ENCODE results near the gene CCNA2. TPM values are rescaled to one million over a fixed set of nuclear protein-coding genes. Genes with fewer than 3 reads are reported as not detected.

CCNA2 gene
- total and polyA plus RNA-seq, 2 donors, result 0.94 to 34.3 TPM

DNA sequence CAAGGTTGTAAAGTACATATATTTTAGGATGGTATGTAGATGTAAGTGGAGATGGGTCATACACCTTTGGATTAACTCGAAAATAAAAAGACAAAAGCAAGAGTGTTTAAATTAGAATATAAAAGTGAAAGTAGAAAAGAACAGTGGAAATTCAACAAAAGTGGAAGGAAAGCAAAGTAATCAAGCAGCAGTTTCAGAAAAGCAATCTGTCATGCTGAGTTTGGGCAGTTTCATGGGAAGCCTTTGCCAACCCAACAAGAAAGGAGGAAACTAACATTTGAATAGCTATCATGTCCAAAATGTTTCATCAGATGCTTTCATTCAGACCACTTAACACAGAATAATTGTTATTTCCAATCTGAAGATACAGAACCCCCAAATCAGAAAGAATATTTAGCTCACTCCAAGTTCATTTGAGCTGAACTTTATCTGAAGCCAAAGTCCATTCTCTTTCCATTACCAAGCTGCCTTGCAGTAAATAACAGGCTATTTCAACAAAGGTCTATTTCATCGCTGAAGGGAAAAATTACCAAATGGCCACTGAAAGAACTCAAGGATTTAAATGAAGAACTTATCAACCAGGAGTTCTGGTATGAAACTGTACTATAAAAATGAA, 24.4 kb downstream of the CCNA2 start:
- Histone ChIP-seq H3K27ac (ENCODE audit: low read depth) (no peak overlapping the region), H3K36me3 (ENCODE audit: insufficient read depth) (no peaks in the 10 kb centered on the region), H3K4me3 (ENCODE audit: low read depth, low read length) (no peak overlapping the region), H3K4me1 (ENCODE audit: insufficient read depth) (no peaks in the 10 kb centered on the region)
- DNase-seq (ENCODE audit: extremely low spot score), result no peak
- WGBS, result 85% methylated on average over 2 of the region's 2 CpGs

DNA sequence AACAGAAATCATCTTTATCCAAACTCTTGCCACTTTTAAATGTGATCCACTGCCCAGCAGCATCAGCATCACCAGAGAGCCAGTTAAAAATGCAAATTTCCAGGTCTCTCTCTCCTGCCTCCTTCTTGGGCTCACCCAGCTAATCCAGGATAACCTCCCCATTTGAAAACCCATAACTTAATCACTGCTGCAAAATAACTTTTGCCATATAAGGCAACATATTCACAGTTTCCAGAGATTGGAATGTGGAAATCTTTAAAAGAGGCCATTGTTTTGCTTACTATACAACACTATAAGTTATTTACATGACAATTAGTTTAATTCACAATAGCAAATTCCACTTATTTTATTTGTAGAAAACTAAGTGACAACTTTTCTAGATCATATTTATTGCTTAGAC, 27.4 kb downstream of the CCNA2 start:
- Histone ChIP-seq H3K36me3 (ENCODE audit: insufficient read depth) (no peaks in the 10 kb centered on the region), H3K27ac (ENCODE audit: low read depth) (no peak overlapping the region), H3K4me1 (ENCODE audit: insufficient read depth) (no peaks in the 10 kb centered on the region), H3K4me3 (ENCODE audit: low read depth, low read length) (no peak overlapping the region)
- no peak for DNase-seq (ENCODE audit: extremely low spot score)

DNA sequence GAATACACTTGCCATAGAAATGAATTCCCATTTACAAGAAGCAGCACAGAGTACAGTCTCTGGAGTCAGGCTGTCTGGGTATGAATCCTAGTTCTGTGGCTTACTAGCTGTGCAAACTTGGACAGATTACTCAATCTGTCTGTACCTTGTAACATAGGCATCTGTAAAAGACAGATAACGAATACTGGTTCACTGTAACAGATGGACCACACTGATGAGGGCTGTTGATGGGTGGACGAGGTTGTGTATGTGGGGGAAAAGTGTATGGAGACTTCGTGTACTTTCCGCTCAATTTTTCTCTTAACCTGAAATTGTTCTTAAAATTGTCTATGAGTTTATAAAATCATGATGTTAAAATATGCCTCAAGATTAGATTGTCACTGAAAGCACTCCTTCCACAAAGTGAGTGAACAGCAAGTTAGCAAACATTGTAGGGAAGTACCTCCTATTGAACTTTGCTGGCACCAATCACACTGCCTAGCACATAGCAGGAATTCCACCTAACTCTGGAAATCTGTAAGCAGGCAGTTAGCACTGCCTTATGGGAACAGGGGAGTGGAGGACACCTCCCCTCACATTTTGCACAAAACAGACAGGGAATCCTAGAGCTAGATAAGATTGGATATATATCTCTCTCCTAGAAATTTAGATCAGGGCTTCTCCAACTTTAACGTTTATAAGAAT, 29.0 kb downstream of the CCNA2 start:
- no peak overlapping the region for H3K27ac ChIP-seq (ENCODE audit: low read depth)
- H3K4me3 ChIP-seq (ENCODE audit: low read depth, low read length), result no peak overlapping the region
- DNase-seq (ENCODE audit: extremely low spot score), result no peak
- H3K4me1 ChIP-seq (ENCODE audit: insufficient read depth), result no peaks in the 10 kb centered on the region
- H3K36me3 ChIP-seq (ENCODE audit: insufficient read depth), result no peaks in the 10 kb centered on the region
- 59% methylated on average over 5 of the region's 5 CpGs for WGBS

DNA sequence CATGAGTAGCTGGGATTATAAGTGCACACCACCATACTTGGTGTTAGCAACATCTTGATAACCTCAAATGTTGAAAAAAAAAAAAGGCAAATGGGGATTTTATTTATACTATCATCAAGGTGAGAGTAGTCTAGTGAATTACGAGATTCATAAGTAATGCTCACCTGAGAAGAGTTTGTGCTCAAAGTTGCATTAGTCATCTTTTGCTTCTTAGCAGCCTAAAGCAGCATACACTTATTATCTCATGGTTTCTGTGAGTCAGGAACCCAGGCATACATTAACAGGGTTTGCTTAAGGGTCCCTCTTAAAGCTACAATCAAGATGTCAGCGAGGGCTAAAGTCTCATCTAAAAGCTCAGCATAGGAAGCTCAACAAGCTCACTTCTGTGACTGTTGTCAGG, 30.7 kb downstream of the CCNA2 start:
- Histone ChIP-seq H3K27ac (ENCODE audit: low read depth) (no peak overlapping the region), H3K36me3 (ENCODE audit: insufficient read depth) (no peaks in the 10 kb centered on the region), H3K4me3 (ENCODE audit: low read depth, low read length) (no peak overlapping the region), H3K4me1 (ENCODE audit: insufficient read depth) (no peaks in the 10 kb centered on the region)
- DNase-seq (ENCODE audit: extremely low spot score), result no peak
- 85% methylated on average over 2 of the region's 2 CpGs for WGBS

DNA sequence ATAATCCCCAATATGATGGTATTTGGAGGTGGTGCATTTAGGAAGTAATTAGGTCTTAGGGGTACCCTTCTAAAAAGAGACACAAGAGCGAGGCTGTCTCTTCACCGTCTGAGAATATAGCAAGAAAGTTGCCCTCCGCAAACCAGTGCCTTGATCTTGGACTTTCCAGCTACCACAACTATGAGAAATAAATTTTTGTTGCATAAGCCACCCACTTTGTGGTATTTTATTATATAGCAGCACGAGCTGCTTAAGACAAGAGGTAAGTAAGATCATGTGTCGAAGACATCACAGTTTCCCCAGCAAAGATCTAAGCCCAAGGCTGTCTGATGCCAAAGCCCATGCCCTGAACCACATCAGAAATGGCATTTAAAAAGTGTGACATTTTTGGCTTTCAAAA, 32.2 kb downstream of the CCNA2 start:
- Histone ChIP-seq H3K4me1 (ENCODE audit: insufficient read depth) (no peaks in the 10 kb centered on the region), H3K4me3 (ENCODE audit: low read depth, low read length) (no peak overlapping the region), H3K27ac (ENCODE audit: low read depth) (no peak overlapping the region), H3K36me3 (ENCODE audit: insufficient read depth) (no peaks in the 10 kb centered on the region)
- DNase-seq (ENCODE audit: extremely low spot score), result no peak
- WGBS, result 83% methylated on average over 5 of the region's 5 CpGs

DNA sequence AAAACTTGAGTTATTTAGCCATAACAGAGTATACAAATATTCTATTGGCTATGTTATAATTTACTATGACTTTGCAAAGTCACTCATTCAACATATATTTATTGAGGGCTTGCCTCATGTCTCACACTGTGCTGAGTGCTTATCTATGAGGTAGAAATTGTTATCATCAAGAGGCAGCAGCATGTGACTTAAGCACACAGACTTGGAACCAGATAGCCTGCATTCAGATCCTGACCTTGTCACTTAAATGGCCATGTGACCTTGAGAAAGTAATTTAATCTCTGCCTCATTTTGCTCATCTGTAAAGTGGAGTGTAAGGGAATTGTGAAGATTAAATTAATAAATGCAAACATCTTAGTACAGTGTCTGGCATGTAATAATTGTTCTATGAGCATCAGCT, 32.7 kb downstream of the CCNA2 start:
- H3K4me1 ChIP-seq (ENCODE audit: insufficient read depth), result no peaks in the 10 kb centered on the region
- H3K27ac ChIP-seq (ENCODE audit: low read depth), result no peak overlapping the region
- no peak overlapping the region for H3K4me3 ChIP-seq (ENCODE audit: low read depth, low read length)
- H3K36me3 ChIP-seq (ENCODE audit: insufficient read depth), result no peaks in the 10 kb centered on the region
- DNase-seq (ENCODE audit: extremely low spot score), result no peak

DNA sequence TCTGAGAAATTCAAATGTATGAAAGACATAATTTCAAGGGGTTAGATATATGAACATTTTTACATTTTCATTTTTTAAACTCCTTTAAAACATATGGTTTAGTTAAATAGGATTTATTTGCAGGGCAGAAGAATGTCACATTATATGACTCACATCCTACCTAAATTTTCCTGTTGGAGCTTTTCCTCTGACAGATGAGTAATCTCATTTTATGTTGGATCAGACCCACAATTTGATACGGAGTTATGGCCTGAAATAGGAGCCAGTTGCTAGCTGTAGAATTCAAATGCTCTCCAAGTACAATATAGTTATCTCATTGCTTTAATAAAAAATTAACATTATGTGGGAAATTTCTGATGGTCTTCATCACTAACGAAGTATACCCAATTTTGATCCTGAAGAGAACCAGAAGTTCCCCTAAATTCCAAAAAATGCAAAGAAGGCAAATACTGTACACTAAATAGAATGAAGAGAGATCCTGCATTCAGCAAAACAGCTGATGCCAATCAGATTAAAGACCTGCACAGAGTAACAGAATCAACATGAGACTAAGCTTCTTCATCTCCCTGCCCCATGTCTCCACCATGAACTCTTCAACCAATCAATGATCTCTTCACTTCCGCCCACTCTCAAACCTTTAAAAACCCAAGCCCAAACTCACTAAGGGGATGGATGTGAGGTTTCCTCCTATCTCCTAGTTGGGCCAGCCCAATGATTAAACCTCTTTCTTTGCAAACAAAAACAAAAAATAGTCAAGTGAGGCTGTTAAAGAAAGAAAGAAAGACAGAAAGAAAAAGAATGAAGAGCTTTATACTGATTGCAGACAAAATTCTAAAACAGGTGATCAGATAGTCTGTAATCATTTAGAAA, 33.5 kb downstream of the CCNA2 start:
- no peak overlapping the region for H3K27ac ChIP-seq (ENCODE audit: low read depth)
- WGBS, result 56% methylated on average over 3 of the region's 3 CpGs

DNA sequence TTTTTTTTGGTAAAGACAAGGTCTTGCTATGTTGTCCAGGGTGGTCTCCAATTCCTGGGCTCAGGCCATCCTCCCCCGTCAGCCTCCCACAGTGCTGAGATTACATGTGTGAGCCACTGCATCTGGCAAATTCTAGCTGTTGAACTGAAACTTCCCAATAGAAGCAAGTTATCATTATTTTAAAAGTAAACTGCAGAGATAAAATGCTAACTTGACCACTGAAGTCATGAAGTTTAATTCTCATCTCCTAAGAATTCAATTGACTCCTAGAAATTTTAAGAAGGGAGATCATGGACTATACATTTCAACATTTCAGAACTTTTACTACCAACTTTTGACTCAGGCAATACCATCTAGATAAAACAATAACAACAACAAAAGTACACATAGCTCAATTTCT, 34.2 kb downstream of the CCNA2 start:
- WGBS, result 44% methylated on average over 1 of the region's 1 CpG
- Histone ChIP-seq H3K4me3 (ENCODE audit: low read depth, low read length) (no peak overlapping the region), H3K36me3 (ENCODE audit: insufficient read depth) (no peaks in the 10 kb centered on the region), H3K27ac (ENCODE audit: low read depth) (no peak overlapping the region), H3K4me1 (ENCODE audit: insufficient read depth) (no peaks in the 10 kb centered on the region)
- DNase-seq (ENCODE audit: extremely low spot score), result no peak

More for the DNA sequence above, 33.5 kb downstream of the CCNA2 start:
- no peak for DNase-seq (ENCODE audit: extremely low spot score)
- Histone ChIP-seq H3K4me1 (ENCODE audit: insufficient read depth) (no peaks in the 10 kb centered on the region), H3K36me3 (ENCODE audit: insufficient read depth) (no peaks in the 10 kb centered on the region), H3K4me3 (ENCODE audit: low read depth, low read length) (no peak overlapping the region)

DNA sequence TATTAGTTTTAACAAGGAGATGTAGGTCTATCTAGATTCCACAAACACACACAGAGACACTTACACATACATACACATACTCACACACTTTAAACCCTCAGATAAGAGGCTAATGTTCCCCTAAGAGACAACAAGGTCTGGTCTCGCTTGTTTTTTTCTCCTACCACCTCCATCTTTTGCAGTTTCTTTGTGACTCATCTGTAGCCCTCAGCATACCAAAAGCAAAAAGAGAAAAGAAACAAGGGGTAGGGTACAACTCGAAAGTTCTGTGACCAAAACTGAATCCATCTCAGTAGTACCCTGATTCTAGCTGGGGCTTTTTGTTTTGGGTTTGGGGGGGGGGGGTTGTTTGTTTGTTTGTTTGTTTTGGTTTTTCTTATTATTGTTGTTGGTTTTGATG, 34.8 kb downstream of the CCNA2 start:
- Histone ChIP-seq H3K27ac (ENCODE audit: low read depth) (no peak overlapping the region), H3K36me3 (ENCODE audit: insufficient read depth) (no peaks in the 10 kb centered on the region), H3K4me1 (ENCODE audit: insufficient read depth) (no peaks in the 10 kb centered on the region), H3K4me3 (ENCODE audit: low read depth, low read length) (no peak overlapping the region)
- WGBS, result 84% methylated on average over 2 of the region's 2 CpGs
- DNase-seq (ENCODE audit: extremely low spot score), result no peak

DNA sequence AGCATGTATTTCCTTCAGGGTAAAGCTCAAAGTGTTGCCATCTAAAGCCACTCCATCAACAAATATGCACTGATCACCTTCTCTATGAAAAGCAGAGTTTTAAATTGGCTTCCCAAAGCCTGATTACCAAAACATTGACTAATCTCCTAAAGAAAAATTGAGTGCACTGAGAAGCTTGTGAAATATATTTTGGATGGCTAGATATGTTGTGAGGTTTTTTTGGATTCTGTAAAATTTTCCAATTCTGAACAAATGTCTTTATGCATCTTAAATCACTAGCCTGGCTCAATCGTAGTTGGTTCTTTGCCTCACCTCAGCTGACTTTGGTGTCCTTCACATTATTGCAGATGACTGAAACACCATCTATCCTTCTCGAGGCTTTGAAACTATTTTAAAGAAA, 37.5 kb downstream of the CCNA2 start:
- DNase-seq (ENCODE audit: extremely low spot score), result no peak
- H3K4me3 ChIP-seq (ENCODE audit: low read depth, low read length), result no peak overlapping the region
- H3K4me1 ChIP-seq (ENCODE audit: insufficient read depth), result no peaks in the 10 kb centered on the region
- 80% methylated on average over 2 of the region's 2 CpGs for WGBS
- no peak overlapping the region for H3K27ac ChIP-seq (ENCODE audit: low read depth)
- no peaks in the 10 kb centered on the region for H3K36me3 ChIP-seq (ENCODE audit: insufficient read depth)

DNA sequence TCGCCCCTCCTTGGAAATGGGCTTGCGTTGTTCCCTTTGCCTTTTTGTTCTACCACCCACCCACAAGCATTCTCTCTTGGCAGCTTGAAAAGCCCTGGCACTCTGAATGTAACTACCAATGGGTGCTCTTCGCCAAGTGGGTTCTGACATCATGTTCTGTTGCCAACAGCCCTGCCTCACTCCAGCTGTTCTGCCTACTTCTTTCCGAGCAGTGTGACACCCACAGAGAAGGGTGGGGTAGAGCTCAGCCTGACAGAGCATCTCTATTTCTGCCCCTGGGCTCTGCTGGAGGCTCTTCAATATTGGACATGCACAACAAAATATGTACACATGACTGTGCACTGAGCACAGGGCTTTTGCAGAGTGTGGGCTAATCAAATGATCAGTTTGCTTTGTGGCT, 38.2 kb downstream of the CCNA2 start:
- H3K4me3 ChIP-seq (ENCODE audit: low read depth, low read length), result no peak overlapping the region
- WGBS, result 70% methylated on average over 4 of the region's 4 CpGs
- no peak overlapping the region for H3K27ac ChIP-seq (ENCODE audit: low read depth)
- no peaks in the 10 kb centered on the region for H3K36me3 ChIP-seq (ENCODE audit: insufficient read depth)
- no peak for DNase-seq (ENCODE audit: extremely low spot score)
- H3K4me1 ChIP-seq (ENCODE audit: insufficient read depth), result no peaks in the 10 kb centered on the region

DNA sequence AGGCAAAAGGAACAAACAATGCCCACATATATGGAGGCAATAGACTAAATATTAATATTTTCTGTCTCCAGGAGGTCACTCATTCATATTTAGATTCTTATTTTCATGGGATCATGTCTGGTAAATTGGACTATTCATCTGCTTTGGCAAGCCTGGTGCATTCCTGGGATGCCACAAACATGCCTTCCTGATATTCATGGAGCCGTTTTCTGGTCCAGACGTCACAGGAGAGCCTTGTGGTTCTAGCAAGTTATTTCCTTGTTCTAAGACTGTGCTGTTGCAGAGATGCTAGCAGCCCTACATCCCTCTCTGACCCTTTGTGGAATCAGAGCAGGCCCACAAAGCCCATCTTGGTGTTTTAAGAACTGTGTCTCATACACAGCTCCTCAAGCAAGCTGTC, 38.7 kb downstream of the CCNA2 start:
- Histone ChIP-seq H3K36me3 (ENCODE audit: insufficient read depth) (no peaks in the 10 kb centered on the region), H3K4me1 (ENCODE audit: insufficient read depth) (no peaks in the 10 kb centered on the region), H3K4me3 (ENCODE audit: low read depth, low read length) (no peak overlapping the region), H3K27ac (ENCODE audit: low read depth) (no peak overlapping the region)
- DNase-seq (ENCODE audit: extremely low spot score), result no peak
- 20% methylated on average over 2 of the region's 2 CpGs for WGBS

DNA sequence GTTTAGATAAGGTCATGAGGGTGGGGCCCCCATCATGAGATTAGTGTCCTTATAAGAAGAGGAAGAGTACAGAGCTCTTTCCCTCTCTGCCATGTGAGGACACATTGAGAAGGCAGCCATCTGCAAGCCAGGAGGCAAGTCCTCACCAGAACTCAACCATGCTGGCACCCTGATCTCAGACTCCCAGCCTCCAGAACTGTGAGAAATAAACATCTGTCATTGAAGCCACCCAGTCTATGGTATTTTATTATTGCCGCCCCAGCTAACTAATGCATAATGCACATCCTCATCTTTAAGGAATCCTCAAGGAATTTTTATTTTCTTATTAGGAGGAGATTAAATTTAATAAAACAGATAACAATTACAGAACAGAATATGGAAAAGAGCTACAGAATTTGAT, 39.3 kb downstream of the CCNA2 start:
- WGBS, result 53% methylated on average over 1 of the region's 1 CpG
- H3K36me3 ChIP-seq (ENCODE audit: insufficient read depth), result no peaks in the 10 kb centered on the region
- no peaks in the 10 kb centered on the region for H3K4me1 ChIP-seq (ENCODE audit: insufficient read depth)
- H3K4me3 ChIP-seq (ENCODE audit: low read depth, low read length), result no peak overlapping the region
- DNase-seq (ENCODE audit: extremely low spot score), result no peak
- no peak overlapping the region for H3K27ac ChIP-seq (ENCODE audit: low read depth)

DNA sequence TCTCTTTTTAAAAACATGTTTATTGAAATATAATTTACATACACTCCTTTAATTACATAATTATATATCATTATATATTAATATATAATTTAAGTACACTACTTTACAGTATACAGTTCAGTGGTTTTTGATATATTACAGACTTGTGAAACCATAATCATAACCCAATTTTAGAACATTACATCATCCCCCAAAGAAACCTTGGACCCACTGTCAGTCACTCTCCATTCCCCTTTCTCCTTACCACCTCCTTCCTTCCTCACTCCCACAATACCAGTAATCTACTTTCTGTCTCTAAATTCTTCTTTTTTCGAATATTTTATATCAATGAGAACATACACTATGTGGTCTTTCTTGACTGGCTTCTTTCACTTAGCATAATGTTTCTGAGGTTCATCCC, 40.5 kb downstream of the CCNA2 start:
- H3K36me3 ChIP-seq (ENCODE audit: insufficient read depth), result no peaks in the 10 kb centered on the region
- no peaks in the 10 kb centered on the region for H3K4me1 ChIP-seq (ENCODE audit: insufficient read depth)
- H3K27ac ChIP-seq (ENCODE audit: low read depth), result no peak overlapping the region
- no peak for DNase-seq (ENCODE audit: extremely low spot score)
- WGBS, result 76% methylated on average over 1 of the region's 1 CpG
- H3K4me3 ChIP-seq (ENCODE audit: low read depth, low read length), result no peak overlapping the region
